CD4-positive, alpha-beta T cell (primary cell): ENCODE results near the gene MVP. TPM values are rescaled to one million over a fixed set of nuclear protein-coding genes. Genes with fewer than 3 reads are reported as not detected.

Experiments
- ATAC-seq: fragments of 200-7000 bp; cut with Tn5 transposase; one replicate; pipeline ENCODE4 v1.10.0; 2022; ENCODE audit warnings: mild to moderate bottlenecking; ENCODE audit not compliant: poor library complexity
- CTCF ChIA-PET: fragments of 350-600 bp; sonication (Branson Sonifier 250); formaldehyde crosslinking; loops from one replicate; lab custom pipeline; 2021; ENCODE audit warnings: antibody characterized with exemption, inconsistent platforms; lab: Charles Lee
- POLR2A ChIA-PET: fragments of 350-600 bp; sonication (Branson Sonifier 250); formaldehyde crosslinking; loops from one replicate; lab custom pipeline; 2021; ENCODE audit warnings: antibody characterized with exemption, inconsistent platforms; lab: Charles Lee
- DNase-seq, 14 experiments: peaks; one replicate each; pipeline ENCODE4 v3.0.0-alpha.2; 2013 to 2020; ENCODE audit warnings: mixed read lengths in 2 of 14
- H3K27ac ChIP-seq, 2 donors: one replicate each; pipeline versions ENCODE4 v1.5.1 to v1.7.0; 2013; ENCODE audit warnings: low read length in 2 of 2, low read depth in 1 of 2, mild to moderate bottlenecking in 1 of 2
- H3K27me3 ChIP-seq, 2 experiments: 1 replicate in 1 of 2; 2 replicates in 1 of 2; pipeline versions ENCODE4 v1.6.1 to v1.7.0; 2013; ENCODE audit warnings: low read length in 2 of 2, control low read depth in 1 of 2, mild to moderate bottlenecking in 1 of 2, moderate library complexity in 1 of 2; ENCODE audit not compliant: insufficient read depth in 2 of 2, control insufficient read depth in 1 of 2
- H3K36me3 ChIP-seq: one replicate; pipeline ENCODE4 v1.6.1; 2013; ENCODE audit warnings: low read length, control low read depth; ENCODE audit not compliant: insufficient read depth
- H3K4me1 ChIP-seq: one replicate; pipeline ENCODE4 v1.6.1; 2013; ENCODE audit warnings: low read length, control low read depth; ENCODE audit not compliant: insufficient read depth
- H3K4me3 ChIP-seq: one replicate; pipeline ENCODE4 v1.5.1; 2013; ENCODE audit warnings: mild to moderate bottlenecking, low read length, moderate library complexity
- H3K9me3 ChIP-seq, 2 experiments: 1 replicate in 1 of 2; 2 replicates in 1 of 2; pipeline versions ENCODE4 v1.6.1 to v1.7.0; 2013; ENCODE audit warnings: low read length in 2 of 2, mild to moderate bottlenecking in 2 of 2, control low read depth in 1 of 2, moderate library complexity in 1 of 2; ENCODE audit not compliant: control insufficient read depth in 1 of 2, insufficient read depth in 1 of 2
- H3K27ac Mint-ChIP-seq: one replicate; pipeline ENCODE4 v1.8.0; 2020; ENCODE audit warnings: mixed read lengths
- H3K27me3 Mint-ChIP-seq: one replicate; pipeline ENCODE4 v1.8.0; 2021; ENCODE audit warnings: mixed read lengths
- H3K36me3 Mint-ChIP-seq: one replicate; pipeline ENCODE4 v1.8.0; 2021; ENCODE audit warnings: low read depth, mixed read lengths
- H3K4me1 Mint-ChIP-seq: one replicate; pipeline ENCODE4 v1.8.0; 2021; ENCODE audit warnings: low read depth, mixed read lengths
- H3K4me3 Mint-ChIP-seq: one replicate; pipeline ENCODE4 v1.8.0; 2020; ENCODE audit warnings: mild to moderate bottlenecking, mixed read lengths
- H3K9me3 Mint-ChIP-seq: one replicate; pipeline ENCODE4 v1.8.0; 2020; ENCODE audit warnings: mixed read lengths
- CTCF ChIP-seq: fragments of 200-600 bp; IDR thresholded peaks from one replicate; pipeline ENCODE4 v1.8.0; 2022; ENCODE audit warnings: antibody characterized with exemption, mild to moderate bottlenecking
- intact Hi-C, 2 experiments: fragments of 100-400 bp; cut with DNase I in 1 of 2; cut with micrococcal nuclease in 1 of 2; formaldehyde crosslinking; loops; one replicate each; pipeline versions ENCODE4 v1.15.1 to v1.9.0; 2023 to 2025; cut with DNase I, micrococcal nuclease
- total RNA-seq, 174 experiments: library from RNA in 2 of 174; stranded (reverse) in 2 of 174; gene quantifications; one replicate each; pipeline ENCODE4 v1.2.3 and lab custom pipeline; 2021 to 2026

Gene MVP
- total RNA-seq, 2 experiments from 2014 or later, result 115 to 118 TPM

DNA sequence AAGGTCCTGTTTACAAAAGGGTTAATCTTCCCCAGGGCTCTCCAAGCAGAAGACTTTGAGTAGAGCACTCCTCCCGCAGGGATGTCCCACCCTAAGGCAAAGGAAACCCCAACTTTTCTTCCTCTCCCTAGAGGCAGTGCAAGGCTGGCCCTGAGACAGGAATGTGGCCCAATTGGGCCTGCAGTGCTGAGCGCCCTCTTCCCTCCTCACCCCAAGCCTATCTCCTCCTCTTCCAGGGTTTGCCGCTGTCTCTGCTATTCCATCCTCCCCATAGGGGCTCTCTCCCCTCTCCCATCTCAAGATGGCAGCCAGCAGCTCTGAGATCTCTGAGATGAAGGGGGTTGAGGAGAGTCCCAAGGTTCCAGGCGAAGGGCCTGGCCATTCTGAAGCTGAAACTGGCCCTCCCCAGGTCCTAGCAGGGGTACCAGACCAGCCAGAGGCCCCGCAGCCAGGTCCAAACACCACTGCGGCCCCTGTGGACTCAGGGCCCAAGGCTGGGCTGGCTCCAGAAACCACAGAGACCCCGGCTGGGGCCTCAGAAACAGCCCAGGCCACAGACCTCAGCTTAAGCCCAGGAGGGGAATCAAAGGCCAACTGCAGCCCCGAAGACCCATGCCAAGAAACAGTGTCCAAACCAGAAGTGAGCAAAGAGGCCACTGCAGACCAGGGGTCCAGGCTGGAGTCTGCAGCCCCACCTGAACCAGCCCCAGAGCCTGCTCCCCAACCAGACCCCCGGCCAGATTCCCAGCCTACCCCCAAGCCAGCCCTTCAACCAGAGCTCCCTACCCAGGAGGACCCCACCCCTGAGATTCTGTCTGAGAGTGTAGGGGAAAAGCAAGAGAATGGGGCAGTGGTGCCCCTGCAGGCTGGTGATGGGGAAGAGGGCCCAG, 7.3 kb upstream of the MVP start:
- DNase-seq (no peak), ATAC-seq (no peak)
- peaks cover 79% of the 10 kb centered on the region for H3K4me1 Mint-ChIP-seq
- TF ChIP-seq CTCF, result no peak
- peak overlapping the region; percentile 91 for H3K4me3 Mint-ChIP-seq
- Histone ChIP-seq H3K27ac (no peak overlapping the region), H3K9me3 (no peaks in the 10 kb centered on the region), H3K4me3 (peak overlapping the region; percentile 76), H3K36me3 (peaks cover 24% of the 10 kb centered on the region), H3K4me1 (peaks cover 93% of the 10 kb centered on the region), H3K27me3 (no peaks in the 10 kb centered on the region)
- H3K9me3 Mint-ChIP-seq, result no peaks in the 10 kb centered on the region
- H3K27ac Mint-ChIP-seq, result peak overlapping the region; percentile 87
- ChIA-PET POLR2A (interaction anchor here (1.0 to 10.4 kb wide), 4 partner anchors 8 to 148 kb away, joined by 3 to 190 read pairs (median 76); partner anchors contain the start of genes KIF22 and MAZ), CTCF (interaction anchor here (1.6 kb wide), 1 partner anchor 35 kb away, joined by 5 read pairs; no protein-coding TSS in a partner anchor)
- H3K36me3 Mint-ChIP-seq, result peaks cover 46% of the 10 kb centered on the region
- H3K27me3 Mint-ChIP-seq, result no peaks in the 10 kb centered on the region
- intact Hi-C loops, result no loop called here

DNA sequence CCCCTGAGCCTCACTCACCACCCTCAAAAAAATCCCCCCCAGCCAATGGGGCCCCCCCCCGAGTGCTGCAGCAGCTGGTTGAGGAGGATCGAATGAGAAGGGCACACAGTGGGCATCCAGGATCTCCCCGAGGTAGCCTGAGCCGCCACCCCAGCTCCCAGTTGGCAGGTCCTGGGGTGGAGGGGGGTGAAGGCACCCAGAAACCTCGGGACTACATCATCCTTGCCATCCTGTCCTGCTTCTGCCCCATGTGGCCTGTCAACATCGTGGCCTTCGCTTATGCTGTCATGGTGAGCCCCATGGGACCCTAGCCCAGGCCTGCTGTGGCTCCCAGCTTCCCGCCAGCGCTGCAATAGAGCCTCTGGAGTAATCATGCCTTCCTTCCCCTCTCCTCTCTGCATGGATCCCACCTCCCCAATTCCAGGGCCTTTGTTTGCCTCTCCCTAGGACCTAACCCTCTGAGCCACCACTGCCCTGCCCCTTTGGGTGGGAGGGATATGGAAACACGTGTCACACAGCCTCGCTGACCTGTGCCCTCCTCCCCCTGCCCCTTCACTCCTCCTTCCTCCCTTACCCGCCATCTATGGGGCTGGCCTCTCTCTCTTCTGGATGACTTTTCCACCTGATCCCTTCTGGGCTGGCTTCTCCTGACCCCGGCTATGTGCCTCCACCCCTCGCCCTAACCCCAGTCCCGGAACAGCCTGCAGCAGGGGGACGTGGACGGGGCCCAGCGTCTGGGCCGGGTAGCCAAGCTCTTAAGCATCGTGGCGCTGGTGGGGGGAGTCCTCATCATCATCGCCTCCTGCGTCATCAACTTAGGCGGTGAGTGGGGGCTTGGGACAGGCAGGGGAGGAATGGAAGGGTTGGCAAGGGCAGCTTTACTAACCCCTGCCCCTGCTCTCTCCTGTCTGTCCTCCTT, 6.4 kb upstream of the MVP start:
- Histone ChIP-seq H3K27ac (no peak overlapping the region), H3K4me1 (peaks cover 93% of the 10 kb centered on the region), H3K9me3 (no peaks in the 10 kb centered on the region), H3K36me3 (peaks cover 28% of the 10 kb centered on the region), H3K4me3 (no peak overlapping the region), H3K27me3 (no peaks in the 10 kb centered on the region)
- CTCF ChIA-PET, result interaction anchor here (1.6 kb wide), 1 partner anchor 34 kb away, joined by 5 read pairs; no protein-coding TSS in a partner anchor
- Mint-ChIP-seq H3K4me1 (peaks cover 79% of the 10 kb centered on the region), H3K4me3 (peak overlapping the region; percentile 73), H3K27ac (peak overlapping the region; percentile 49), H3K36me3 (peaks cover 46% of the 10 kb centered on the region), H3K27me3 (no peaks in the 10 kb centered on the region), H3K9me3 (no peaks in the 10 kb centered on the region)
- DNase-seq (peak in 1 of 14 experiments; percentile 39), ATAC-seq (no peak)
- TF ChIP-seq CTCF, result no peak
- POLR2A ChIA-PET, result interaction anchor here (1.0 to 10.4 kb wide), 4 partner anchors 9 to 159 kb away, joined by 3 to 190 read pairs (median 76); partner anchors contain the start of genes KIF22 and MAZ
- intact Hi-C loops, result loop anchor here in 1 of 2 experiments (2.0 kb wide), 1 partner anchor 183 kb away; the partner anchor contains the start of gene INO80E

DNA sequence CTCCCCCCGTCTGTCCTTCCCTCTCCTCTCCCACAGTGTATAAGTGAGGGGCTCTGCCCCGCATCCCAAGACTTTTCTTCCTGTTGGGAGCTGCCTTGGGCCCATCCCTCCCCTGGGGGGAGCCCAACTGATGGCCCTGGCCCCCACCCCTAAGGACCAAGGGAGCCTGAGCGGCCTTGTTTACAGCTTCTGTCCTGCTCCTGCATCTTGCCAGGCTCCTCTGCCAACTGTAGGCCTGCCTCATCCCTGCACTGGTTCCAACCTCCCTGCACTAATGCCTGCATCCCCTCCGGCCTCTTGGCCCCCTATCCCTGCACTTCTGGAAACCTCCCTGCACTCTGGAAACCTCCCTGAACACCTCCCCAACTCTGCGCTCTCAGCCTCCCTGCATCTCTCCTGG, 5.7 kb upstream of the MVP start:
- Histone ChIP-seq H3K36me3 (peaks cover 28% of the 10 kb centered on the region), H3K27me3 (no peaks in the 10 kb centered on the region), H3K9me3 (no peaks in the 10 kb centered on the region), H3K4me3 (peak overlapping the region; percentile 95), H3K4me1 (peaks cover 93% of the 10 kb centered on the region), H3K27ac (no peak overlapping the region)
- H3K4me1 Mint-ChIP-seq, result peaks cover 83% of the 10 kb centered on the region
- intact Hi-C loops, result loop anchor here in 1 of 2 experiments (2.0 kb wide), 1 partner anchor 182 kb away; the partner anchor contains the start of gene INO80E
- ChIA-PET POLR2A (interaction anchor here (1.0 to 10.4 kb wide), 5 partner anchors 9 to 158 kb away, joined by 3 to 190 read pairs (median 46); partner anchors contain the start of genes KCTD13, KIF22 and MAZ), CTCF (interaction anchor here (3.5 to 4.0 kb wide), 2 partner anchors 7 to 12 kb away, joined by 49 to 75 read pairs; partner anchors contain the start of gene MAZ)
- ATAC-seq (no peak), DNase-seq (peak in 1 of 14 experiments; percentile 36)
- peak overlapping the region; percentile 97 for H3K4me3 Mint-ChIP-seq
- H3K9me3 Mint-ChIP-seq, result no peaks in the 10 kb centered on the region
- TF ChIP-seq CTCF, result no peak
- no peaks in the 10 kb centered on the region for H3K27me3 Mint-ChIP-seq
- peak overlapping the region; percentile 90 for H3K27ac Mint-ChIP-seq
- H3K36me3 Mint-ChIP-seq, result peaks cover 50% of the 10 kb centered on the region
